Caco-2 (cell line): ENCODE measurements around the gene TRIM9. TPM values are rescaled to one million over a fixed set of nuclear protein-coding genes. Genes with fewer than 3 reads are reported as not detected.

Experiments used
- BruUV-seq: library from RNA; stranded (reverse); fragments of 400-500 nt; replicated peaks from 2 replicates; lab custom pipeline; 2021; lab: Mats Ljungman, UMichigan
- CTCF ChIA-PET: fragments of 300-600 bp; sonication (Branson Sonifier 250); formaldehyde crosslinking; loops from one replicate; lab custom pipeline; 2022; ENCODE audit warnings: antibody characterized with exemption; lab: Charles Lee
- POLR2A ChIA-PET: fragments of 300-600 bp; sonication (Branson Sonifier 250); formaldehyde crosslinking; loops from one replicate; lab custom pipeline; 2022; ENCODE audit warnings: antibody characterized with exemption; lab: Charles Lee
- DNase-seq, 2 experiments: peaks; one replicate each; pipeline versions ENCODE4 v3.0.0 to v3.0.0-alpha.2; 2020 to 2022
- H3K27me3 ChIP-seq: replicated peaks from 2 replicates; pipeline ENCODE4 v1.6.0; 2011; ENCODE audit warnings: low read length; ENCODE audit not compliant: control insufficient read depth, insufficient read depth
- H3K36me3 ChIP-seq: 2 replicates; pipeline ENCODE4 v1.5.1; 2011; ENCODE audit warnings: low read length; ENCODE audit not compliant: control insufficient read depth, insufficient read depth
- H3K4me1 ChIP-seq: fragments of 250-450 bp; sonication (Bioruptor Pico); 2 replicates; pipeline ENCODE4 v1.5.1; 2020; ENCODE audit warnings: mild to moderate bottlenecking
- H3K4me3 ChIP-seq: 2 replicates; pipeline ENCODE4 v1.5.1; 2011; ENCODE audit warnings: low read depth, mild to moderate bottlenecking, control low read depth, low read length
- H3K9me3 ChIP-seq: fragments of 250-450 bp; sonication (Bioruptor Pico); 2 replicates; pipeline ENCODE4 v1.5.1; 2020; ENCODE audit warnings: mild to moderate bottlenecking, moderate library complexity
- H3K27ac Mint-ChIP-seq: one replicate; pipeline ENCODE4 v1.8.0; 2022; ENCODE audit warnings: mixed read lengths; ENCODE audit not compliant: unreplicated experiment
- H3K27me3 Mint-ChIP-seq: one replicate; pipeline ENCODE4 v1.8.0; 2022; ENCODE audit warnings: mixed read lengths; ENCODE audit not compliant: insufficient read depth, unreplicated experiment
- H3K36me3 Mint-ChIP-seq: one replicate; pipeline ENCODE4 v1.8.0; 2022; ENCODE audit warnings: mild to moderate bottlenecking, mixed read lengths; ENCODE audit not compliant: insufficient read depth, unreplicated experiment
- H3K4me1 Mint-ChIP-seq: one replicate; pipeline ENCODE4 v1.8.0; 2022; ENCODE audit warnings: low read depth, mixed read lengths; ENCODE audit not compliant: unreplicated experiment
- H3K4me3 Mint-ChIP-seq: one replicate; pipeline ENCODE4 v1.8.0; 2022; ENCODE audit warnings: mild to moderate bottlenecking, moderate library complexity, mixed read lengths; ENCODE audit not compliant: unreplicated experiment
- H3K9me3 Mint-ChIP-seq: one replicate; pipeline ENCODE4 v1.8.0; 2022; ENCODE audit warnings: mixed read lengths; ENCODE audit not compliant: unreplicated experiment
- CTCF ChIP-seq, 2 experiments: fragments of 200-600 bp in 1 of 2; IDR thresholded peaks; 1 replicate in 1 of 2; 2 replicates in 1 of 2; pipeline versions ENCODE4 v1.5.1 to v1.8.0; 2011 to 2022; ENCODE audit warnings: antibody characterized with exemption in 1 of 2, control low read depth in 1 of 2, inconsistent platforms in 1 of 2, low read depth in 1 of 2, low read length in 1 of 2, mild to moderate bottlenecking in 1 of 2, moderate library complexity in 1 of 2; ENCODE audit not compliant: insufficient read depth in 1 of 2, severe bottlenecking in 1 of 2, unreplicated experiment in 1 of 2
- intact Hi-C: fragments of 100-400 bp; cut with micrococcal nuclease; formaldehyde crosslinking; loops from one replicate; pipeline ENCODE4 v1.10.0; 2022; ENCODE audit not compliant: unreplicated experiment
- total RNA-seq: library from RNA; stranded (reverse); gene quantifications from 2 replicates; pipeline ENCODE4 v1.2.3, GENCODE V29; 2022

Gene TRIM9
- total RNA-seq, 1 experiment from 2014 or later = 2.7 TPM

- CTCF ChIA-PET = interaction anchor here (1.8 kb wide), 1 partner anchor 10 kb away, joined by 5 read pairs; the partner anchor contains the start of gene TRIM9
- Histone ChIP-seq H3K4me3 (no peak overlapping the region), H3K4me1 (no peaks in the 10 kb centered on the region), H3K9me3 (no peaks in the 10 kb centered on the region), H3K36me3 (no peaks in the 10 kb centered on the region), H3K27me3 (no peaks in the 10 kb centered on the region)
- DNase-seq = no peak
- Mint-ChIP-seq H3K4me3 (no peak overlapping the region), H3K4me1 (peaks cover 11% of the 10 kb centered on the region), H3K27me3 (no peaks in the 10 kb centered on the region), H3K27ac (no peak overlapping the region), H3K36me3 (no peaks in the 10 kb centered on the region), H3K9me3 (no peaks in the 10 kb centered on the region)
- POLR2A ChIA-PET = no interaction called here
- intact Hi-C loops = no loop called here
- no TSS peak for BruUV-seq
- TF ChIP-seq CTCF (IDR thresholded peaks at IDR 0.05; ENCODE audit: insufficient read depth in 1 of 2, low read depth in 1 of 2, low read length in 1 of 2, severe bottlenecking in 1 of 2, unreplicated experiment in 1 of 2) = no peak
These were observed 10.4 kb downstream of the TRIM9 start for GRCh38 chr14:51084507-51084906.

GRCh38 chr14:51082349-51082748, 12.6 kb downstream of the TRIM9 start:
- TF ChIP-seq CTCF (IDR thresholded peaks at IDR 0.05; ENCODE audit: insufficient read depth in 1 of 2, low read depth in 1 of 2, low read length in 1 of 2, severe bottlenecking in 1 of 2, unreplicated experiment in 1 of 2) = no peak
- H3K27me3 ChIP-seq = no peaks in the 10 kb centered on the region
- CTCF ChIA-PET = no interaction called here
- H3K27ac Mint-ChIP-seq = no peak overlapping the region
- H3K36me3 ChIP-seq = no peaks in the 10 kb centered on the region
- H3K4me1 ChIP-seq = no peaks in the 10 kb centered on the region
- no peak overlapping the region for H3K4me3 ChIP-seq
- DNase-seq = no peak
- no peaks in the 10 kb centered on the region for H3K9me3 Mint-ChIP-seq
- H3K36me3 Mint-ChIP-seq = no peaks in the 10 kb centered on the region
- no TSS peak for BruUV-seq
- no peaks in the 10 kb centered on the region for H3K9me3 ChIP-seq
- POLR2A ChIA-PET = interaction anchor here (0.6 kb wide), 1 partner anchor 11 kb away, joined by 4 read pairs; no protein-coding TSS in a partner anchor
- intact Hi-C loops = no loop called here
- peaks cover 23% of the 10 kb centered on the region for H3K4me1 Mint-ChIP-seq
- no peak overlapping the region for H3K4me3 Mint-ChIP-seq
- H3K27me3 Mint-ChIP-seq = no peaks in the 10 kb centered on the region

GRCh38 chr14:51081712-51082111, 13.2 kb downstream of the TRIM9 start:
- no peak overlapping the region for H3K4me3 ChIP-seq
- CTCF ChIA-PET = interaction anchor here (0.5 kb wide), 1 partner anchor 1212 kb away, joined by 3 read pairs; no protein-coding TSS in a partner anchor
- BruUV-seq = no TSS peak

More at GRCh38 chr14:51081712-51082111, 13.2 kb downstream of the TRIM9 start:
- H3K4me1 ChIP-seq = no peaks in the 10 kb centered on the region
- POLR2A ChIA-PET = no interaction called here
- no peaks in the 10 kb centered on the region for H3K36me3 Mint-ChIP-seq
- no peaks in the 10 kb centered on the region for H3K27me3 Mint-ChIP-seq
- DNase-seq = no peak
- H3K27me3 ChIP-seq = no peaks in the 10 kb centered on the region
- H3K9me3 ChIP-seq = no peaks in the 10 kb centered on the region
- intact Hi-C loops = no loop called here
- TF ChIP-seq CTCF (IDR thresholded peaks at IDR 0.05; ENCODE audit: insufficient read depth in 1 of 2, low read depth in 1 of 2, low read length in 1 of 2, severe bottlenecking in 1 of 2, unreplicated experiment in 1 of 2) = no peak
- H3K36me3 ChIP-seq = no peaks in the 10 kb centered on the region
- H3K9me3 Mint-ChIP-seq = no peaks in the 10 kb centered on the region
- peaks cover 17% of the 10 kb centered on the region for H3K4me1 Mint-ChIP-seq
- no peak overlapping the region for H3K27ac Mint-ChIP-seq
- no peak overlapping the region for H3K4me3 Mint-ChIP-seq
